Measurements from ENCODE around the gene ABHD16A. TPM values are rescaled to one million over a fixed set of nuclear protein-coding genes. Genes with fewer than 3 reads are reported as not detected.

Gene ABHD16A
- total and polyA plus RNA-seq, 8 donors, result 14.9 to 61.5 (median 21.5) TPM

DNA sequence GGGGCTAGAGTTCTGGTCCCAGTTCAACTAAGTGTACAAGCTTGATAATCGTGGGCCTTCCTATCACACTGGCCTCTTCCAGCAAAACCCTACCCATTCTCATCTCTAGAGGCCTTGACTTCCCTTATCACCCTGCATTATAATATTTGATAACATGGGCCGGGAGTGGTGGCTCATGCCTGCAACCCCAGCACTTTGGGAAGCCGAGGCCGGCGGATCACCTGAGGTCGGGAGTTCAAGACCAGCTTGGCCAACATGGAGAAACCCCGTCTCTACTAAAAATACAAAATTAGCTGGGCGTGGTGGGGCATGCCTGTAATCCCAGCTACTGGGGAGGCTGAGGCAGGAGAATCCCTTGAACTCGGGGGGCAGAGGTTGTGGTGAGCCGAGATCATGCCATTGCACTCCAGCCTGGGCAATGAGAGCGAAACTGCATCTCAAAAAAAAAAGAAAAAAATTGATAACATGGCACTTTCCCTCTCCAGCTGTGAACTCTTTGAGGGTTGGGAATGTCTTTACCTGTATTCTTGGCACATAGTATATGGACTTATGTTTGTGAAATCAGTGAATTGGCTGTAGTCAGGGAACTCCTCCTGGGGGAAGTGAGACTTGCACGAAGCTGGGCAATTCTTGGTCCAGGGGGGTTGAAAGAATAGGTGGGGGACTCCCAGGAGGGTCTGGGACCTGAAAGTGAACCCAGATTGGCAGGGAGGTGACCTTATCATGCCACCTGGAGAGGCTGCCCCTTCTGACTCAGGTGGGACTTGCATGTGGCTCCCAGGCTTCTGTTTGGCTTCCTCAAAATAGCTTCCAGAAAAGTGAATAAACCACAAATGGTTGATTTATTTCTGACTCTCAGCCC is 41.6 kb downstream of the ABHD16A start:
- H3K9me3 ChIP-seq, result no peaks in the 10 kb centered on the region
- WGBS, 2 donors, result 65 to 73% methylated on average over 12 of the region's 12 CpGs
- intact Hi-C loops (cut with DNase I), result no loop called here
- H3K27ac ChIP-seq, result peak overlapping the region in 2 of 4 donors; percentile 64 to 79
- DNase-seq (no peak), ATAC-seq (no peak), FAIRE-seq (no peak)
- TF ChIP-seq, protein P1, sequence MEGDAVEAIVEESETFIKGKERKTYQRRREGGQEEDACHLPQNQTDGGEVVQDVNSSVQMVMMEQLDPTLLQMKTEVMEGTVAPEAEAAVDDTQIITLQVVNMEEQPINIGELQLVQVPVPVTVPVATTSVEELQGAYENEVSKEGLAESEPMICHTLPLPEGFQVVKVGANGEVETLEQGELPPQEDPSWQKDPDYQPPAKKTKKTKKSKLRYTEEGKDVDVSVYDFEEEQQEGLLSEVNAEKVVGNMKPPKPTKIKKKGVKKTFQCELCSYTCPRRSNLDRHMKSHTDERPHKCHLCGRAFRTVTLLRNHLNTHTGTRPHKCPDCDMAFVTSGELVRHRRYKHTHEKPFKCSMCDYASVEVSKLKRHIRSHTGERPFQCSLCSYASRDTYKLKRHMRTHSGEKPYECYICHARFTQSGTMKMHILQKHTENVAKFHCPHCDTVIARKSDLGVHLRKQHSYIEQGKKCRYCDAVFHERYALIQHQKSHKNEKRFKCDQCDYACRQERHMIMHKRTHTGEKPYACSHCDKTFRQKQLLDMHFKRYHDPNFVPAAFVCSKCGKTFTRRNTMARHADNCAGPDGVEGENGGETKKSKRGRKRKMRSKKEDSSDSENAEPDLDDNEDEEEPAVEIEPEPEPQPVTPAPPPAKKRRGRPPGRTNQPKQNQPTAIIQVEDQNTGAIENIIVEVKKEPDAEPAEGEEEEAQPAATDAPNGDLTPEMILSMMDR (IDR thresholded peaks at IDR 0.05), result no peak
- H3K4me1 ChIP-seq, result peaks cover 21 to 30% (median 27%) of the 10 kb centered on the region in 3 donors
- peak overlapping the region in 1 of 4 donors; percentile 66 for H3K4me3 ChIP-seq
- H3K36me3 ChIP-seq, result no peaks in the 10 kb centered on the region
- no peaks in the 10 kb centered on the region for H3K27me3 ChIP-seq

DNA sequence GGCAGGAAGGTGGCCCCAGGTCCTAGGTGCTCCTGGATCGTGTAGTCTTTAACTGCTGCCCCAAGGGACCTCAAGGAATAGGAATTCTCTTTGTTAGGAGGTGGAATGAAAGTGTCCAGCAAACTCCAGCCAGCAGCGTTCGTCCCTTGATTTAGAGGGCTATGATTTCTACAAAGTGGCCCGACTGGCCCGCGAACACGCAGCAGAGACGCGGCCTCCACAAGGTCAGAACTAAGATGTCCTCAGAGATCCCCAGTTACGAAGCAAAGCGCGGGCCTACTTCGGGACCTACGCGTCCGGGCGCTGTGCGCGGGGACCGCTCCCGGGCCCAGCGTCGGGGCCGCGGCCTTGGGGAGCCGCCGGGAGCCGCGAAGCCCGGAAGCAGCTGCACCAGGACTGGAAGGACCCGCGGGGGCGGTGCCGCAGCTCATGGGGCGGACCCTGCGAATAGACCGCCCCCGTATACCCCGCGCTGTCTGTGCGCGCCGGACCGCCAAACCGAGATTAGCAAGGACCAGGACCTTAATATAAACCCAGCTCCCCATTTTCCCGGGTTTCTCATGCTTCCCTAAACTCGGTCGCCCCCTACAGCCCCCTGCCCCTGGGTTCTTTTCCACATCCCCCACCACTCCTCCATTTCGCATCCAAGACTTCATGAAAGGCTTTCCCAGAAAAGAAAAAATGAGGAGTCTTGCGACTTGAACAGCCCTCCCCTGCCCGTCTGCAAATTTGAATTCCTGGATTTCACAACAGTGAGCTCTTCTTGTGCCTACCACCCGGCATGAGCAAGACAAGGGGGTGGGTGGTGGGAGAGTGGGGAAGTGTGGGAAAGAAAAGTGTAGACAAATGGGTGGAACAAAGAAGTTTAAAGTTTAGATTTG is 42.5 kb downstream of the ABHD16A start, which contains the start of gene C6orf47:
TSS of gene C6orf47 (minus strand) at position 398 of the 881 bp plus-strand sequence. CDS start 831 bp downstream, outside the sequence.
- ATAC-seq (peak; percentile 78 to 84 (median 82)), FAIRE-seq (no peak), DNase-seq (peak; percentile 82 to 94 (median 85))
- Histone ChIP-seq H3K9me3 (no peaks in the 10 kb centered on the region), H3K4me1 (peaks cover 21 to 30% (median 27%) of the 10 kb centered on the region in 3 donors), H3K36me3 (no peaks in the 10 kb centered on the region), H3K27me3 (no peaks in the 10 kb centered on the region), H3K27ac (peak within 1 kb of the TSS; percentile 63 to 79 (median 66)), H3K4me3 (peak within 1 kb of the TSS; percentile 50 to 76 (median 64))
- 0% methylated on average over 41 to 52 of the region's 52 CpGs for WGBS, 2 donors
- intact Hi-C loops (cut with DNase I), result no loop called here
- TF ChIP-seq, protein P1 (IDR thresholded peaks at IDR 0.05), result no peak

DNA sequence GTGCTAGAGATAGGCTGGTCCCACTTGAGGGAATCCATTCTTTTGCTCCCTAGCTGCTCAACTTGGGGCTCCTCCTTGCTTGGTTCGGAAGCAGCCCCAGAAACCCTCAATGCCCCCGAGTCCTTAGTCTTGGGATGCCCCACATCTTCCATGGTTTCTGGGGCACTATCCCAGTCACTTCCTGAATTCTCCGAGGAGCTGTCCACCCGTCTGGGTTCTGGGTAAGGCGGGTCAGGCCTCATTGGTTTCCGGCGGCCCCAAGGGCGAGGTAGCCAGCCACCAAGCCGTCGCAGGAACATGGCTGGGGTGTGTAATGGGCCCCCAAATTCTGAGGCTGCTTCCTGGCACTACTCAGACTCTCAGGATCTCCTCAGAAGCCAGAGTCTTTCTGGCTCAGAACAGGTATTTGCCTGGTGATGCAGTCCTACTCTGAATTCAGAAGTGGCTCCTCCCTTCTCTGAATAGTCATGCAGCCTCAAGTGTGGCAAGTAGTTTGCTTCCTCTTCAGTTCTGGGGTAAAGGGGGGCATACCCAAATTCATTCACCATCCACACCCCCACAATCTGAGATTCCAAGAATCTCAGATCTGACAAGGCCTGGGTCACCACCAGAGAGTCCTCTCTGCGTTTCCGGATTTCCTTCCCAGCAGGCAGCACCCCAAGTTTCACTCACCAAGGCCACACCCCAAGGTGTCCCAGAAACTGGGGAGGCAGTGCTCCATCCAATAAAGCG is 43.3 kb downstream of the ABHD16A start:
- no peak for FAIRE-seq
- WGBS, 2 donors, result 8% methylated on average over 13 of the region's 13 CpGs
- Histone ChIP-seq H3K27ac (peak overlapping the region; percentile 63 to 79 (median 66)), H3K4me1 (peaks cover 21 to 30% (median 27%) of the 10 kb centered on the region in 3 donors), H3K9me3 (no peaks in the 10 kb centered on the region), H3K36me3 (no peaks in the 10 kb centered on the region), H3K4me3 (peak overlapping the region; percentile 50 to 76 (median 64)), H3K27me3 (no peaks in the 10 kb centered on the region)
- intact Hi-C loops (cut with DNase I), result no loop called here
- peak; percentile 25 to 39 (median 37) for ATAC-seq
- peak in 1 of 6 donors; percentile 33 for DNase-seq
- TF ChIP-seq, protein P1 (IDR thresholded peaks at IDR 0.05), result no peak

DNA sequence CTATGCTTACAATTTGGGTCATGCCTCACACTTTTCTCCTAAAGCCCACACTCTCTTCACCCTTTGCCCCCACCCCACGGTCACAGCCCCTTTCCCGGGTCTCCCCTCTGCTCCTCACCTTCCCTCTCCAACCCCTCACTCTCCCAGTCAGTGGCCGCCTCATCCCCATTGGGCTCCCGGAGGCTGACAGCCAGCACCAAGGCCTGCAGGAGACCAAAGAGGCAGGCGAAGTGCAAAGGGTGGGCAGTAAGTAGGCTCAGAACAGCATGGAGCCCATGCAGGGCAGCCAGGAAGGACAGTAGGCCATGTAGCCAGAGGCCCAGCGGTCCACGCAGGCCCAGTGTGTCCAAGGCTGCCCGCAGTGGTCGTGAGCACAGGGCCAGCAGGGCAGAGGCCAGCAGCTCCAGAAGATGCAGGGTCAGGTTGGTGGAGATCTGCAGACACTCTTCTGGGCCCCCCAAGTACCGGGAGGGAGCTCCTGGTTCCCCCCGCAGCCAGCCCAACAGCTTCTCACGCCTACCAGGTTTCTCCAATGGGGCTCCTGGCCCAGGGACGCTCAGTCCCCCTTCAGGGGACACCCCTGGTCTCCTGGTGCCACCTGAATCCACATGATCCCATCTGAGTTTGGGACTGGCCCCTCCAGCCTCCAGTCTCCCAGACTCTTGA is 44.0 kb downstream of the ABHD16A start:
- no peak for ATAC-seq
- Histone ChIP-seq H3K27ac (no peak overlapping the region), H3K36me3 (no peaks in the 10 kb centered on the region), H3K9me3 (no peaks in the 10 kb centered on the region), H3K27me3 (no peaks in the 10 kb centered on the region), H3K4me3 (peak overlapping the region in 3 of 4 donors; percentile 50 to 66 (median 63)), H3K4me1 (peaks cover 19 to 27% (median 26%) of the 10 kb centered on the region in 3 donors)
- 73 to 75% methylated on average over 13 of the region's 13 CpGs for WGBS, 2 donors
- TF ChIP-seq, protein P1 (IDR thresholded peaks at IDR 0.05), result no peak
- no peak for DNase-seq
- intact Hi-C loops (cut with DNase I), result no loop called here
- FAIRE-seq, result no peak
